HL-60/S4 treated with retinoic acid at 250 ng/mL for 4 days and 3 days (cell line): ENCODE results near the gene IGF2BP1.
"Not testable (repeated sequence)": the region's sequence is repeated elsewhere in the genome, so short reads cannot be mapped to it uniquely, and the experiment has no call there.

ENCODE experiments used
- in situ Hi-C: fragments of 300-500 bp; cut with MboI; formaldehyde crosslinking; loops from 2 replicates; pipeline ENCODE4 v1.7.0; 2022; ENCODE audit warnings: low sequenced_read_pairs

The IGF2BP1 gene

GRCh38 chr17:49050611-49051010 is 53.4 kb downstream of the IGF2BP1 start:
- in situ Hi-C loops = no loop called here

GRCh38 chr17:49051269-49051668 is 54.1 kb downstream of the IGF2BP1 start:
- in situ Hi-C loops = no loop called here

DNA sequence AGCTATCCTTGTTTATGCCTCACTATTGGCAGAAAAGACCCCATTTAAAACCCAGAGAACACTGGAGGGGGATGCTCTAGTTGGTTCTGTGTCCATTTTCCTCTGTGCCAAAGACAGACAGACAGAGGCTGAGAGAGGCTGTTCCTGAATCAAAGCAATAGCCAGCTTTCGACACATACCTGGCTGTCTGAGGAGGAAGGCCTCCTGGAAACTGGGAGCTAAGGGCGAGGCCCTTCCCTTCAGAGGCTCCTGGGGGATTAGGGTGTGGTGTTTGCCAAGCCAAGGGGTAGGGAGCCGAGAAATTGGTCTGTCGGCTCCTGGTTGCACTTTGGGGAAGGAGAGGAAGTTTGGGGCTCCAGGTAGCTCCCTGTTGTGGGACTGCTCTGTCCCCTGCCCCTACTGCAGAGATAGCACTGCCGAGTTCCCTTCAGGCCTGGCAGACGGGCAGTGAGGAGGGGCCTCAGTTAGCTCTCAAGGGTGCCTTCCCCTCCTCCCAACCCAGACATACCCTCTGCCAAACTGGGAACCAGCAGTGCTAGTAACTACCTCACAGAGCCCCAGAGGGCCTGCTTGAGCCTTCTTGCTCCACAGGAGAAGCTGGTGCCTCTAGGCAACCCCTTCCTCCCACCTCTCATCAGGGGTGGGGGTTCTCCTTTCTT is 56.1 kb downstream of the IGF2BP1 start:
- in situ Hi-C loops = no loop called here

DNA sequence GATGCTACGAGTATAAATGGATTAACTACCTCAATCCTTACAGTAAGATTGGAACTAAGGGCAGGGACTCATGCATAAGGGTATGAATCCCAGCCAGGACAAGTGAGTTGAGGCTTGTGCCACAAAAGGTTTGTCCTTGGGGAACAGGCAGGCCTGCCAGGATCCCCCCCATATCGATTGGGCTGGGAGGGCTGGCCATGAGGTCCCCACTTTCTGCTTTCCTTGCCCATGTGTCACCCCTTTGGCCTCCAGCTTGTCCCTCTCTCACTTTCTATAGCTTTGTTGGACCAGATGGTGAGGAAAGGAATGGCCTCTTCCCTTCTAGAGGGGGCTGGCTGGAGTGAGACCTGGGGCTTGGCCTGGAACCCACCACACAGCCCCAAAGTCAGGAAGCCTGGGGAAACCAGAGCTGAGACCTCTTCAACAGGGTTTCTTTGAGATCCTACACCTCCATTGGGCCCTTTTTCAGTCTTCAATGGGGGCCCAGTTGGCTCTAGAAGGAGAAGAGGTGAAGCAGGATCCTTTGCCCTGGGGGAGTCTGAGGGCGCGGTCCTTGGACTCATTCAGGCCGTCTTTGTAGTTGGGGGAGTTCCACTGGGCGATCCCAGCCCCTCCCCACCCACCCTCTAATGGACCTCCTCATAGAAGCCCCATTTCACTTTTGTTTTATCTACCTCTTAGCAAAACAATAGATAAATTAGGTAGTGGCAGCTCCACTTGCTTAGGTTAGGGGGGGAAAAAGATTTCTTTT is 57.3 kb downstream of the IGF2BP1 start:
- in situ Hi-C loops = no loop called here

GRCh38 chr17:49055181-49055927 is 58.2 kb downstream of the IGF2BP1 start:
- in situ Hi-C loops = no loop called here

- in situ Hi-C loops = no loop called here
Observed at GRCh38 chr17:49061524-49061943, 64.3 kb downstream of the IGF2BP1 start.

GRCh38 chr17:49063652-49064051 is 66.5 kb downstream of the IGF2BP1 start:
- in situ Hi-C loops = no loop called here

DNA sequence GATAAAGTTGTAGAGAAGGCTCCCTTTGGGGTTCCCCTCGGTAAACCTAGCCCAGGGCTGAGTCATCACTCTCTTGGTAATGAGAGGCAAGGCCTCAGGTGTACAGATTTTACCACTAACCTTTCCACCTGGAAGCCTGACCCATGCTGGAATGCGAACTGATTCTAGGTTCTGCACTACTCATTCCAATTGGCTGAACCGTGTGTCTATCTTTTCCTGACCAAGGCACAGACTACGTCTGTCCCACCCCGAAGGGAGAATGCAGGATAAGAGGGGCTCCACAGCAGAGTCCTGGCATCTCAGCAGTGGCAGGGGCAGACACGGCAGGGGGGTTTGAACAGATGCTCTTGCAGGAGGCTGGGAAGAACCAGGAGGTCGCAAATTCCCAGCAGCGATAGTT is 70.0 kb downstream of the IGF2BP1 start:
- in situ Hi-C loops = no loop called here

DNA sequence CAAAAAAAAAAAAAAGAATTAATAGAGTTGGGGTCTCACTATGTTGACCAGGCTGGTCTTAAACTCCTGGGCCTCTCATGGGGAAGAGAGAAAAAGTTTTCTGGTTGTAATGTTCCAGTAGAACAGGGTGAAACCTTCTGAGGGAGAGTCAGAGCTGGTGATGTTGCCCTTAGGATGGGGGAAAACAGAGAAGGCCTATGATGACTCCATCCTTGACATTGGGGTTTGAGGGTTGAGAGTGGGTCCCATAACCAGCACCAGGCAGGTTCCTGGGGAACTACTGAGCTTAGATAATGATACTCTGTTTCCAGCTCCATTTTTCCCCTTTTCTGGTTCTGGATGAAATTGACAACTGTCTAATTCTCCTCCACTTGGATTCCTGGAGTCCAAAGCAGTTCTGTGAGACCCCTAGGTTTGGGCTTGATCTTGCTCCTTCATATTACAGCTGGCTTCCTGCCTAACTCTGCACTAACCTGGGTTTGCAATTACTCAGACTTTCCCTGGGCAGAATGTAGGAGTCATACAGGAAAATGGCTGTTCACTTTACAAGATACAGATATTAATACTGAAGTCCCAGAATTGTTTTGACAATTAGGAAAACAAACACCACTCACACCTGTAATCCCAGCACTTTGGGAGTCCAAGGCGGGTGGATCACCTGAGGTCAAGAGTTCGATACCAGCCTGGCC is 72.5 kb downstream of the IGF2BP1 start:
- in situ Hi-C loops = no loop called here

- in situ Hi-C loops = no loop called here
Observed at GRCh38 chr17:49071106-49071505, 73.9 kb downstream of the IGF2BP1 start.

DNA sequence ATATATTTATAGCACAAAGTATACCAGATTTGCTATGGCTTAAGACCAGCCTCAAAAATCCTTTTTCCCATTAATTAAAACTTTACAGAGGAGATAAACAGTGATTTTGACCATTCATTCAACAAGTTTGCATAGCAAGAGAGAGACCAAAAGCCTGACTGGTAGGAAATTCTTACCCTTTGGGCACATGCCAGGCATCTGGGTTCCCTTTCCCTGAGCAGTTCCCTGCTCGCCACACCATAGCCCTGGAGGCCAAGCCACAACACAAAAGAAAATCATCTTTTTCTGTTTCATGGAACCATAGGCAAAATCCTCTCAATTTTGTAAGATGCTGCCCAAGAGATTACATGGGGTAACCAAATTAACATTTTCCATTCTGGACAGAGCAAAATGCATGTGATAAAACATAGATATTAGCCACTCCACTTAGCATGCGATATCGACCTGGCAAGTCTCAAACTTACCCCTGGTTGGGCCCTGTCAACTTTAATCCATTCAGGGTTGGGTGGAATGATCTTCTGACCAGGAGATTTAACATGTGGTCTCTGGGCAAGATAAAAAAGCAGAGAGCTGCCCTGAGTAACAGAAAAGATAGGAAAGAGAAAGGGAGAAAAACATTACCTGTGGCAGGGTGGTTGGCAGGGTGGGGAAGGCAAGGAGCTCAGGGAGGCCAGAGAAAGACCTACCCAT is 77.8 kb downstream of the IGF2BP1 start:
- in situ Hi-C loops = no loop called here

DNA sequence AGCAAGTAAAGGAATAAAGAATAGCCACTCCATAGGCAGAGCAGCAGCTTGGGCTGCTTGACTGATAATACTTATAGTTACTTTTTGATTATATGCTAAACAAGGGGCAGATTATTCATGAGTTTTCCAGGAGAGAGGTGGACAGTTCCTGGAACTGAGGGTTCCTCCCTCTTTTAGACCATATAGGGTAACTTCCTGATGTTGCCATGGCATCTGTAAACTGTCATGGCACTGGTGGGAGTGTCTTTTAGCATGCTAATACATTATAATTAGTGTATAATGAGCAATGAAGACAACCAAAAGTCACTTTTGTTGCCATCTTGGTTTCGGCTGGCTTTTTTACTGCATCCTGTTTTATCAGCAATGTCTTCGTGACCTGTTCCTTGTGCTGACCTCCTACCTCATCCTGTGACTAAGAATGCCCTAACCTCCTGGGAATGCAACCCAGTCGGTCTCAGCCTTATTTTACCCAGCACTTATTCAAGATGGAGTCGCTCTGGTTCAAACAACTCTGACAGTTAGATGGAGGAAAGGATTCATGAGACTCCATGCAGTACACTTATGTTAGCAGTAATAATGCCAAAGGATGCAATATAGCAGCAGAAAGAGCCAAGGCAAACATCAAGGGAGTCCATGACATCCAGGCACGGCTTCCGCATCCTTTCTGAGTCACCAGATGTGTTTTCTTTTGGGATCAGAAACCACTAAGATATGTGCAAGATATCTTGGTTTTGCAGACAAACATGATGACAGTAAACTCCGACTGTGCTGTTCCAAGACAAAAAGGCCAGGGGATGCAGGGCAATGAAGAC is 79.6 kb downstream of the IGF2BP1 start:
- in situ Hi-C loops = no loop called here

- in situ Hi-C loops = no loop called here
Observed at GRCh38 chr17:49078248-49078647, 81.1 kb downstream of the IGF2BP1 start.

DNA sequence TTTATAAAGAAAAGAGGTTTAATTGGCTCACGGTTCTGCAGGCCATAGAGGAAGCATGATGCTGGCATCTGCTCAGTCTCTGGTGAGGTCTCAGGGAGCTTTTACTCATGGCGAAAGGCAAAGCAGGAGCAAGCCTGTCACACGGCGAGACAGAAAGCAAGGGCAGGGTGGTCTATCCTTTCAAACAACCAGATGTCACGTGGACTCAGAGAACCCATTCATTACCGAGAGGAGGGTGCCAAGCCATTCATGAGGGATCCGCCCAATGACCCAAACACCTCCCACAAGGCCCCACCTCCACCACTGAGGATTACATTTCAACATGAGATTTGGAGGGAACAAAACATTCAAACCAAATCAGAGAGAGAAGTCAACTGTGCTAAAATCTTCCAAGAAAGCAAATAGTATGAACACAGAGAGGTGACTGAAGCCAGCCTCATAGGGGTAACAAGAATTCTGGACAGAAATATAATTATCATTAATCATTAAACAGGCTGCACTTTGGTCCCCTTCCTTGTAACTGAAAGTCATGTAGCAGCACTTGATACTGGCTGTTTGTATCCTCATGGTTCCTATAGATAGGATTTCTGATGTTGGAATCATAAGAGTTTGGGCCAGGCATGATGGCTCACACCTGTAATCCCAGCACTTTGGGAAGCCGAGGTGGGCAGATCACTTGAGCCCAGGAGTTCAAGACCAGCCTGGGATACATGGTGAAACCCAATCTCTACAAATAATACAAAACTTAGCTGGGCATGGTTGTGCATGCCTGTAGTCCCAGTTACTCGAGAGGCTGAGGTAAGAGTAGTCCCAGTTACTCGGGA is 82.9 kb downstream of the IGF2BP1 start:
- in situ Hi-C loops = no loop called here

- in situ Hi-C loops = no loop called here
Observed at GRCh38 chr17:49082231-49082630, 85.0 kb downstream of the IGF2BP1 start.

- in situ Hi-C loops = not testable (repeated sequence)
Observed at GRCh38 chr17:49085046-49085445, 87.9 kb downstream of the IGF2BP1 start.

- in situ Hi-C loops = no loop called here
Observed at GRCh38 chr17:49085565-49086315, 88.6 kb downstream of the IGF2BP1 start.

DNA sequence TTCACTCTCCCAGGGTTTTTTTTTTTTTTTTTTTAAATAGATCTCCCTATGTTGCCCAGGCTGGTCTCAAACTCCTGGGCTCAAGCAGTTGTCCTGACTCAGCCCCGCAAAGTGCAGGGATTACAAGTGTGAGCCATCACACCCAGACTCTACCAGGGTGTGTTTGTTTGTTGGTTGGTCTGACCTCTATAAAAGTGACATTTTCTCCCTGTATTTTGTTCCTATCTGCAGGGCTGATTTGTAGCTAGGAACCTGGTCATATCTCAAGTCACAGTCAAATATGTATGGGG is 89.1 kb downstream of the IGF2BP1 start:
- in situ Hi-C loops = no loop called here

- in situ Hi-C loops = no loop called here
Observed at GRCh38 chr17:49086649-49087048, 89.5 kb downstream of the IGF2BP1 start.
